Measurements from ENCODE around the gene FYN.

The FYN gene

GRCh38 chr6:111731456-111732195, 141.6 kb downstream of the FYN start:
- DNase-seq (ENCODE audit: low read depth in 2 of 2): no peak

GRCh38 chr6:111730864-111731263, 142.4 kb downstream of the FYN start:
- DNase-seq (ENCODE audit: low read depth in 2 of 2): no peak

GRCh38 chr6:111727802-111728201, 145.4 kb downstream of the FYN start:
- DNase-seq (ENCODE audit: low read depth in 2 of 2): no peak

GRCh38 chr6:111727041-111727440, 146.2 kb downstream of the FYN start:
- DNase-seq (ENCODE audit: low read depth in 2 of 2): no peak

GRCh38 chr6:111725446-111726112, 147.7 kb downstream of the FYN start:
- DNase-seq (ENCODE audit: low read depth in 2 of 2): no peak

GRCh38 chr6:111724505-111724904, 148.7 kb downstream of the FYN start:
- no peak for DNase-seq (ENCODE audit: low read depth in 2 of 2)

- DNase-seq (ENCODE audit: low read depth in 2 of 2): no peak
Measured at GRCh38 chr6:111724039-111724438, 149.2 kb downstream of the FYN start.

GRCh38 chr6:111723412-111723970, 149.8 kb downstream of the FYN start:
- no peak for DNase-seq (ENCODE audit: low read depth in 2 of 2)

GRCh38 chr6:111722179-111722731, 151.0 kb downstream of the FYN start:
- DNase-seq (ENCODE audit: low read depth in 2 of 2): no peak

- DNase-seq (ENCODE audit: low read depth in 2 of 2): no peak
Measured at GRCh38 chr6:111721753-111722154, 151.5 kb downstream of the FYN start.

- DNase-seq (ENCODE audit: low read depth in 2 of 2): no peak
Measured at GRCh38 chr6:111720931-111721496, 152.2 kb downstream of the FYN start.

- no peak for DNase-seq (ENCODE audit: low read depth in 2 of 2)
Measured at GRCh38 chr6:111718990-111719389, 154.3 kb downstream of the FYN start.

GRCh38 chr6:111718326-111718725, 154.9 kb downstream of the FYN start:
- DNase-seq (ENCODE audit: low read depth in 2 of 2): no peak

- DNase-seq (ENCODE audit: low read depth in 2 of 2): no peak
Measured at GRCh38 chr6:111717621-111718020, 155.6 kb downstream of the FYN start.

GRCh38 chr6:111716325-111716724, 156.9 kb downstream of the FYN start:
- no peak for DNase-seq (ENCODE audit: low read depth in 2 of 2)

- peak in 1 of 2 donors; percentile 8 for DNase-seq (ENCODE audit: low read depth in 2 of 2)
Measured at GRCh38 chr6:111715321-111715720, 157.9 kb downstream of the FYN start.

- DNase-seq (ENCODE audit: low read depth in 2 of 2): no peak
Measured at GRCh38 chr6:111714416-111715270, 158.6 kb downstream of the FYN start.

GRCh38 chr6:111713811-111714210, 159.4 kb downstream of the FYN start:
- DNase-seq (ENCODE audit: low read depth in 2 of 2): no peak

- DNase-seq (ENCODE audit: low read depth in 2 of 2): no peak
Measured at GRCh38 chr6:111713236-111713635, 160.0 kb downstream of the FYN start.

GRCh38 chr6:111711984-111712752, 161.1 kb downstream of the FYN start:
- DNase-seq (ENCODE audit: low read depth in 2 of 2): no peak

- no peak for DNase-seq (ENCODE audit: low read depth in 2 of 2)
Measured at GRCh38 chr6:111711476-111711875, 161.8 kb downstream of the FYN start.

Measured in stimulated activated CD4-positive, alpha-beta T cell treated with anti-CD3 and anti-CD28 coated beads, Interleukin-1b, Interleukin-23, amount 100 ng/mL, for 4 hours (primary cell).